Rectal smooth muscle tissue (tissue), 1 donor: ENCODE results near the gene PPP2R5E.

ENCODE experiments used
- H3K27ac ChIP-seq: one replicate; pipeline ENCODE4 v1.7.0; 2013; ENCODE audit warnings: low read depth, low read length, inconsistent platforms
- H3K27me3 ChIP-seq: one replicate; pipeline ENCODE4 v1.7.0; 2013; ENCODE audit warnings: low read length; ENCODE audit not compliant: control insufficient read depth, insufficient read depth
- H3K36me3 ChIP-seq: one replicate; pipeline ENCODE4 v1.7.0; 2013; ENCODE audit warnings: low read length; ENCODE audit not compliant: control insufficient read depth, insufficient read depth
- H3K4me1 ChIP-seq: one replicate; pipeline ENCODE4 v1.7.0; 2013; ENCODE audit warnings: low read length; ENCODE audit not compliant: control insufficient read depth, insufficient read depth
- H3K4me3 ChIP-seq: one replicate; pipeline ENCODE4 v1.7.0; 2013; ENCODE audit warnings: low read length
- H3K9ac ChIP-seq: one replicate; pipeline ENCODE4 v1.7.0; 2013; ENCODE audit warnings: low read length

The PPP2R5E gene

GRCh38 chr14:63512861-63513260 is 30.3 kb downstream of the PPP2R5E start:
- no peak overlapping the region for H3K4me3 ChIP-seq
- H3K9ac ChIP-seq = no peak overlapping the region
- H3K27me3 ChIP-seq = no peaks in the 10 kb centered on the region
- no peaks in the 10 kb centered on the region for H3K4me1 ChIP-seq
- H3K36me3 ChIP-seq = no peaks in the 10 kb centered on the region
- H3K27ac ChIP-seq = no peak overlapping the region

GRCh38 chr14:63510538-63510937 is 32.6 kb downstream of the PPP2R5E start:
- no peak overlapping the region for H3K4me3 ChIP-seq
- H3K9ac ChIP-seq = no peak overlapping the region
- no peak overlapping the region for H3K27ac ChIP-seq
- no peaks in the 10 kb centered on the region for H3K27me3 ChIP-seq
- H3K4me1 ChIP-seq = no peaks in the 10 kb centered on the region
- H3K36me3 ChIP-seq = peaks cover 3% of the 10 kb centered on the region

- H3K9ac ChIP-seq = no peak overlapping the region
- no peak overlapping the region for H3K27ac ChIP-seq
- no peaks in the 10 kb centered on the region for H3K27me3 ChIP-seq
- H3K4me3 ChIP-seq = no peak overlapping the region
- H3K4me1 ChIP-seq = no peaks in the 10 kb centered on the region
- H3K36me3 ChIP-seq = peaks cover 3% of the 10 kb centered on the region
These were observed 35.1 kb downstream of the PPP2R5E start for GRCh38 chr14:63508033-63508432.

- no peak overlapping the region for H3K4me3 ChIP-seq
- H3K4me1 ChIP-seq = no peaks in the 10 kb centered on the region
- no peak overlapping the region for H3K27ac ChIP-seq
- no peaks in the 10 kb centered on the region for H3K27me3 ChIP-seq
- H3K9ac ChIP-seq = no peak overlapping the region
- H3K36me3 ChIP-seq = peaks cover 3% of the 10 kb centered on the region
These were observed 38.5 kb downstream of the PPP2R5E start for GRCh38 chr14:63504648-63505047.

GRCh38 chr14:63501429-63501828 is 41.7 kb downstream of the PPP2R5E start:
- H3K27me3 ChIP-seq = no peaks in the 10 kb centered on the region
- H3K36me3 ChIP-seq = no peaks in the 10 kb centered on the region
- no peak overlapping the region for H3K27ac ChIP-seq
- peaks cover 9% of the 10 kb centered on the region for H3K4me1 ChIP-seq
- no peak overlapping the region for H3K4me3 ChIP-seq
- no peak overlapping the region for H3K9ac ChIP-seq

GRCh38 chr14:63499701-63500250 is 43.4 kb downstream of the PPP2R5E start:
- Histone ChIP-seq H3K9ac (no peak overlapping the region), H3K4me3 (no peak overlapping the region), H3K36me3 (no peaks in the 10 kb centered on the region), H3K4me1 (peaks cover 9% of the 10 kb centered on the region), H3K27ac (no peak overlapping the region), H3K27me3 (no peaks in the 10 kb centered on the region)

- Histone ChIP-seq H3K36me3 (no peaks in the 10 kb centered on the region), H3K4me3 (no peak overlapping the region), H3K9ac (no peak overlapping the region), H3K27me3 (no peaks in the 10 kb centered on the region), H3K4me1 (peaks cover 9% of the 10 kb centered on the region), H3K27ac (no peak overlapping the region)
These were observed 46.3 kb downstream of the PPP2R5E start for GRCh38 chr14:63496837-63497400.

GRCh38 chr14:63493246-63493645 is 49.9 kb downstream of the PPP2R5E start:
- no peak overlapping the region for H3K4me3 ChIP-seq
- peaks cover 4% of the 10 kb centered on the region for H3K4me1 ChIP-seq
- H3K27ac ChIP-seq = no peak overlapping the region
- H3K27me3 ChIP-seq = no peaks in the 10 kb centered on the region
- H3K9ac ChIP-seq = no peak overlapping the region
- H3K36me3 ChIP-seq = no peaks in the 10 kb centered on the region

- no peaks in the 10 kb centered on the region for H3K4me1 ChIP-seq
- no peak overlapping the region for H3K4me3 ChIP-seq
- H3K27me3 ChIP-seq = no peaks in the 10 kb centered on the region
- no peaks in the 10 kb centered on the region for H3K36me3 ChIP-seq
- H3K9ac ChIP-seq = no peak overlapping the region
- H3K27ac ChIP-seq = no peak overlapping the region
These were observed 50.8 kb downstream of the PPP2R5E start for GRCh38 chr14:63492391-63492790.

GRCh38 chr14:63487724-63488123 is 55.5 kb downstream of the PPP2R5E start:
- Histone ChIP-seq H3K27me3 (no peaks in the 10 kb centered on the region), H3K4me1 (no peaks in the 10 kb centered on the region), H3K4me3 (no peak overlapping the region), H3K36me3 (no peaks in the 10 kb centered on the region), H3K9ac (no peak overlapping the region), H3K27ac (no peak overlapping the region)

- Histone ChIP-seq H3K27ac (no peak overlapping the region), H3K4me1 (no peaks in the 10 kb centered on the region), H3K27me3 (no peaks in the 10 kb centered on the region), H3K36me3 (no peaks in the 10 kb centered on the region), H3K9ac (no peak overlapping the region), H3K4me3 (no peak overlapping the region)
These were observed 56.4 kb downstream of the PPP2R5E start for GRCh38 chr14:63486738-63487137.

GRCh38 chr14:63483315-63483714 is 59.9 kb downstream of the PPP2R5E start:
- Histone ChIP-seq H3K4me3 (no peak overlapping the region), H3K36me3 (no peaks in the 10 kb centered on the region), H3K4me1 (no peaks in the 10 kb centered on the region), H3K27me3 (no peaks in the 10 kb centered on the region), H3K9ac (no peak overlapping the region), H3K27ac (no peak overlapping the region)

GRCh38 chr14:63480599-63480998 is 62.6 kb downstream of the PPP2R5E start:
- Histone ChIP-seq H3K27ac (no peak overlapping the region), H3K27me3 (no peaks in the 10 kb centered on the region), H3K9ac (no peak overlapping the region), H3K36me3 (no peaks in the 10 kb centered on the region), H3K4me1 (no peaks in the 10 kb centered on the region), H3K4me3 (no peak overlapping the region)
